ENCODE measurements around the gene NOS2. TPM values are rescaled to one million over a fixed set of nuclear protein-coding genes. Genes with fewer than 3 reads are reported as not detected.

NOS2 gene
- total RNA-seq, 1 experiment from 2014 or later, result not detected

DNA sequence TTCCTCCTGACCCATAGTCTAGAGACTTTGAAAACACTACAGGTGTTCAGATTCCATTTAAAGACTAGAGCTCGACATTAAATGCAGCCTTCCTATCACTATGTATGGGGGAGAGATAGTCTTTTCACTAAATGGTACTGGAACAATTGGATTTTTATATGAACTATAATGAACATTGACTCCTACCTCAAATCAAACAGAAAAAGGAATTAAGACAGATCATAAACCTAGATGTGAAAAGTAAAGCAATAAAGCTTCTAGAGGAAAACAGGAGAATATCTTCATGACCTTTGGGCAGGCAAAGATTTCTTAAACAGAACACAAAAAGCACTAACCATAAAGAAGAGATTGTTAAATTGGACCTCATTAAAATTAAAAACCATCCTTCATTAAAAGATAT, 18.8 kb upstream of the NOS2 start:
- DNase-seq (ENCODE audit: low spot score), result no peak

DNA sequence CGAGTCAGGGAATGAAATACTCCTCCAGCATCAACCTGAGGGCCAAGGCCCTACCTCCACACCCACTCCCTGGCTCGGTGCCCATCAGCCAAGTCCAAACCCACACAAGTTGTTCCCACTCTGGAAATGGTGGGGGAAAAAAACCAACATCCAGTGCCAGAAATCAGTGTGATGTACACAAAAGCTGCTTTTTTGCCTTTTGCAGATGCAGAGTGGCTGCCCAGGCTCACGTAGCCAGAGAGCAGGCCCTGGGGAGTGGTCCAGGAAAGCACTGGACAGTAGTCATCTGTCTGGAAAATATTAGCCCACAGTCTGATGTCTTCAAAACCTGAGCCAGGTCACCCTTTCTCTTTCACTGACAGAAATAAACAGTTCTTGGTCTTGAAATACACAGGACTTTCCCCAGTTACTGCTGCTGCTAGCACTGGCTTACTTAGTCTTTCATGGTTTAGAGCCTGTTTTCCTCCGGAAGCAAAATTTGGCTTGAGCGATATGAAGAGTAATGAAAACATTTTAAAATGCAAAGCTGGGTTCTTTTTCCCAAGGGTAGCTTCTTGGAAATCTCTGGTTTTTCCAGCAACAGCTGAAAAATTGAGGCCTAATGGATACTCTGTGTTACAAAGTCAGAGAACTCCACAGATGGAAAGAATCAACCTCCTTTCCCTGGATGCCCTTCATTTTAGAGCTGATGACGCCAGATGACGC, 18.2 kb upstream of the NOS2 start:
- no peak for DNase-seq (ENCODE audit: low spot score)

DNA sequence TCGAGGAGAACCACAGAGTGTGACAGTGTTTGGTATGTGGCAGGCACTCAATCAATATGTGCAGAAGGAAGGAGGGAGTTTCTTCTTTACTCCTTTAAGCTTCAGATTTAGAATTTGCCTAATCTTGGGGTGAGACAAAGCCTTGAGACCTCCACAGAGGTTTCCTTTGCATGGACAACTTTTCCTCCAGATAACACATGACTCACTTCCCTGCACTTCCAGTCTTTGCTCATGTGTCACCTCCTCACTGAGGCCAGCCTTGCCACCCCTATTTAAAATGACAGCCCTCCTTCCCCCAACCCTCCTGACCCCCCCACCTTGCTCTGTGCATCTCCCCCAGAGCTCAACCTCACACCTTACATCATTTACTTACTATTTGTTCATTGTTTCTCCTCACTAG, 17.4 kb upstream of the NOS2 start:
- DNase-seq (ENCODE audit: low spot score), result no peak

DNA sequence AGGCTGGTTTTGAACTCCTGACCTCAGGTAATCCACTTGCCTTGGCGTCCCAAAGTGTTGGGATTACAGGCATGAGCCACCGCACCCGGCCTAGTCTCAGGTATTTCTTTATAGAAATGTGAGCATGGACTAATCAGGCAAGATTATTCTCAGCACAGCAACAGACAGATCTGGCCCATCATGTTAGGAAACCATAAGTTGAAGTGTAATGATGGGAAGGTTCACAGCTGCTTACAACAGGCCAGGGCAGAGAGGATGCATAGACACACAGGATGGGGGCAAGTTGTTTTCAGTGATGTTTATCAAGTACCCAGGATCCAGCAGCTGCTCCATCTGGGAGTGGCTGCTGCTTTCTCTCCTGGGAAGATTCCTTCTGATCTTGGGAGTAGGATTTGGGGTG, 16.6 kb upstream of the NOS2 start:
- no peak for DNase-seq (ENCODE audit: low spot score)

DNA sequence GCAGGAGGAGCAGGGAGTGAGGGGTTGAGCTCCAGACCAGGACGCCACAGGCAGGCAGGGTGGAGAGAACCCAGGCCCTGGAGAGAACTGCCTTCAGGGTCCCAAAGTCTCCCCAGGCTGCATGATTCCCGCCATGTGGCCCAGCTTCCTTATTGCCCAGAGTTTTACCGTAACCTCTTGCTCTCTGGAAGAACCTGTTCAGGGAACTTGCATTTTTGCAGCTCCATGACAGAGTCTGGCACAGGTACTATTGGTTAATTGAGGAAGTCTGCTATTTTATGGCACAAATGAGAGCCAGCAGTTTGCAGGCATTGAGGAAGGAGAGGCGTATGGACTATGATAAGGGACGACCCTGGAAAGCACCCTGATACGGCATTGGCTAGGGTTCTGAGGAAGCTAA, 11.6 kb upstream of the NOS2 start:
- no peak for DNase-seq (ENCODE audit: low spot score)

DNA sequence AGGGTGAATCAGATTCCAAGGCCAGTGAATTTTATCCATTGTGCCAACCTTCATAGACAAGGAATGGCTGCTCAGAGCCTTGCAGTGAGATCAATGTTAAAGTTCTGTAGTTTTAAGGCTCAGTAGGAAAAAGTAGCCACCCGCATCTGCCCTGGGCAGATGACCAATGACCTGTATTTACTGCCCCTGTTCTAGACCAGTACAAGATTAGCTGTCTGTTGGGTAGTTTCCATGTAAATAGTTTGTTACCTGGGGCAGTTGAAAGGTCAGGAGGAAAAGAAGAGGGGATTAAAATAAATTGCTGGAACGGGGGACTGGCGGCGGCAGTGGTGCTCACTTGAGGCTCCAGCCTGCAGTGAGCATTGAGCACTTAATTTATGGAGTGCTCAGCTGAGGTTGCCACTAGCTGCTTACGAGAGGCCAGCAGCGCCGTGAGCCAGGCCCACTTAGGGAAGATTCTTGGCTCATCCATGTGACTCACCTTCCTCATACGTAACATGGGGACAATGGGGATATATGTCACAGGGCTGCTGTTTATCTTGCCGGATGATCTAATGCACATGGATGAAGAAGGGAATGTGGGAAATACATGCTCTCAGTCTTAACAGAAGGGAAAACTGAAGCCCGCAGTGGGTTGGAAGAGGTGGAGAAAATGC, 10.7 kb upstream of the NOS2 start:
- no peak for DNase-seq (ENCODE audit: low spot score)

GRCh38 chr17:27810211-27810901, 10.0 kb upstream of the NOS2 start:
- DNase-seq (ENCODE audit: low spot score), result no peak

DNA sequence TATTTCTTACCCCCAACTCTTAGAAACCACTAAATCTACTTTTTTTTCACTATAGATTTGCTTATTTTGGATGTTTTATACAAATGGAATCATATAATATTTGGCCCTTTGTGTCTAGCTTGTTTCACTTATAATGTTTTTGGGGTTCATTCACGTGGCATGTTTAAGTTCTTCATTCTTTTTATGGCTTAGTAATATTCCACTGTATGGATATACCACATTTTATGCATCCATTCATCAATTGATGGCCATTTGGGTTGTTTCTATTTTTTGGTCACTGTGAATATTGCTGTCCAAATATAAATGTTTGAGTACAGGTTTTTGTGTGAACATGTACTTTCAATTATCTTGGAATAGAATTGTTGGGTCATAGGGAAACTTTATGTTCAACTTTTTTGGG, 9.2 kb upstream of the NOS2 start:
- no peak for DNase-seq (ENCODE audit: low spot score)

- no peak for DNase-seq (ENCODE audit: low spot score)
Observed at GRCh38 chr17:27808628-27809027, 8.3 kb upstream of the NOS2 start.

GRCh38 chr17:27807567-27808470, 7.5 kb upstream of the NOS2 start:
- no peak for DNase-seq (ENCODE audit: low spot score)

- peak; percentile 88 for DNase-seq (ENCODE audit: low spot score)
Observed at GRCh38 chr17:27805520-27806146, 5.3 kb upstream of the NOS2 start.

DNA sequence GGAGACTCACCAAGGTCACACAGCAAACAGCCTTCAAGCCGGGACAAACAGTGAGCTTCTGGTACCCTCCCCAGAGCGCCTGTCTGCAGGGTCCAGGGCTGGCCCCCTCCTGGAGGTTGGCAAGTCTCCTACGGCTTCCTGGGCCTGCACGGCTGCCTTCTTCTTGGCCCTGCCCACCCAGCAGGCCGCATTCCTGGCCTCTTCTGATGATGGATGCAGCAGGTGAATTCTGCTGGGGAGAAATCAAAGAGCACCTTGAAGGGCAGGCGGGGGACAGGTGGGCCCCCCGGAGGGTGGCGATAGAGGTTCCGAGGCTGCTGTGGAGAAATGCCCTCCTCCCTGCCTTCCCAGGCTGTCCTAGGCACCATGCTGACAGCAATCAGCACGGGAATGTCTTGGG, 3.8 kb upstream of the NOS2 start:
- DNase-seq (ENCODE audit: low spot score), result no peak

- DNase-seq (ENCODE audit: low spot score), result no peak
Observed at GRCh38 chr17:27802962-27803680, 2.8 kb upstream of the NOS2 start.

DNA sequence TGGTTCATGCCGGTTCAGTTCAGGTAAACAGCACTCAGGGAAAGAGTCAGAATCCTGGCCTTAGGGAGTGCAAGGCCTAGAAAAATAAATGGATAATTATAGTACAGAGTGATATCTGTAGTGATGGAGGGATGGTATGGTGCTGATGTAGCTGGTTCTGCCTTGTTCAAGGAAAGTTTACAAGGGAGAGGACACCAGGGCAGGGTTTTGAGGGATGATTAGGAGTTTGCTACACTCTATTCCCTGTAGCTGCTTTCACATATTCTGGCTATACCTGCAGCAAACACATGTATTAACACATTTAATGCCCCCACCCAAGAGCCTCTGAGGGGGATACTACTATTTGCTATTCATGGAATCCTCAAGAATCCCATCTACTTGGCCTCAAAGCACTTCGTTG, 1.7 kb upstream of the NOS2 start:
- DNase-seq (ENCODE audit: low spot score), result no peak

DNA sequence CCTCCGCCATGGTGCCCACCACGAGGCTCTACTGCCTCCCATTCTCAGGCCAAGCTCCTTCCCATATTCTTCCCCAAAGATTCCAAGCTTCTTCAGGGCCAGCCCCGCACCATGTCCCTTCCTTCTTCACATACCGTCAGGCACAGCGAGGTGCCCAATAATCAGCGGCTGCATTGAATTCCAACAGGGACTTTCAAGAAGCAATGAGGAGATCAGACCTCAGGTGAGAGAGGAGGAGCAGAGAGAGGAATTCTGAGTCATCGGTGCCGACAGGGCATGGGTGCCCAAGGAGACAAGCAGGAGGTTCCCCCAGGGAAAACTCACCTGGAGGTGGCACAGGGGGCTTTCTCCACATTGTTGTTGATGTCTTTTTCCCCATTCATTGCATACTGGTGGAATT, 2.0 kb downstream of the NOS2 start:
- DNase-seq (ENCODE audit: low spot score), result no peak

GRCh38 chr17:27797390-27798091, 2.8 kb downstream of the NOS2 start:
- peak; percentile 7 for DNase-seq (ENCODE audit: low spot score)

- DNase-seq (ENCODE audit: low spot score), result no peak
Observed at GRCh38 chr17:27793906-27794569, 6.3 kb downstream of the NOS2 start.

DNA sequence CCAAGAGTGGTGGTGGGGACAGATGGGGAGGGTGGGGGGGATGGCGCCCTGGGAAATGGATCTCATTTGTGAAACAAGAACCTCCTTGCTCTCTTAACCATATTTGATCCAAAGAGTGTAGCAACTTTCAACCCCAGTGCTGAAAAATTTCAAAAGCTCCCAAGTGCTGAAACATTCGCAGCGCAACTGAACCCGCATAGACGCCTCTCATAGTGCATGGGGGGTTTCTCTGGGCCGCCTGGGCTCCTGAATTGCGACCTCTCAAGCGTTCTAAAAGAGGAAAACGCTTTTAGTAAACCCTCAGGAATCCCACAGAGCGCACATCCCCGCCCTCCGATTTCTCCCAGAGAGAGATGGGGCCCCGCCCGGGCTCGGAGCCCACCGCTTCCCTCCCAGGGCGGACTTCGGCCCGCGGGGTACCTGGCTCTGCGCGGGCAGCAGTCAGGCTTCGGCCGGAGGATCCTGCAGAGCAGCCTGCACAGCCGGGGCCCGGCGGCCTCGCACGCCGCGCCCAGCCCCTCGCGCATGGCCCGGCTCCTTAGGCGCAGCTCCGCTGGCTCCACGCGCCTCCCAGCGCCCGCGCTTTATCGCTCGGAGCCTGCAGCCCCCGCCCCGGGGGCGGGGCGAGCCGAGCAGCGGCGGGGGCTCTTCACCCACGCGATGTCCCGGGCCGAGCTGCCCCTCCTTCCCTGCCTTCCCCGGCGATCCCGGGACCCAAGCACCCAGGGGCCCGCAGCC, 7.0 kb downstream of the NOS2 start:
- DNase-seq (ENCODE audit: low spot score), result no peak

DNA sequence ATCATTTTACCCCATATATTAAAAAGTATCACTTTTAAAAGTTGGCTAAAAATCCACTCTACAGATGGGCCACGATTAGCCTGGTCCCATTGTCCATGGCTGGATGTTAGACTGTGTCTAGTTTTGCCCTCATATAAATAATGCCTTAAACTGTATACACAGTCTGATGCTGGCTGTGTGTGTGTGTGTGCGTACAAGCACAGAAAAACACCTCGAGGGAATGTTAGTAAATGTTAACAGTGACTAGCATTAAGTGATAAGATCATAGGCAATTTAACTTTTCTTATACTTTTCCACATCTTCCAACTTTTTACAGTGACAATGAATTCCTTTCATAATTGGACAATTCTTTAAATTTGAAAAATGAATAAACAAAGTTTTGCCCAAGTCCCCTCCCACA, 8.2 kb downstream of the NOS2 start:
- DNase-seq (ENCODE audit: low spot score), result no peak
